ENCODE measurements around the gene GMPR2.
A peak's percentile ranks its signal among the peaks of the same experiment; 100 is the strongest.

GMPR2 gene

GRCh38 chr14:24232121-24232644 lies 546 bp upstream of the GMPR2 start, which contains the start of gene NEDD8:
TSS of gene NEDD8 (minus strand) at chr14:24232367. CDS start at chr14:24232267, 100 bp downstream.
- H3K4me3 ChIP-seq (ENCODE audit: low read depth, low read length): peak within 1 kb of the TSS; percentile 89

GRCh38 chr14:24233538-24233866 lies 773 bp downstream of the GMPR2 start:
- TF ChIP-seq CTCF (conservative IDR thresholded peaks at IDR 0.05; ENCODE audit: low read depth, low read length): no peak
- H3K4me3 ChIP-seq (ENCODE audit: low read depth, low read length): peak overlapping the region; percentile 89
- no peak for DNase-seq (ENCODE audit: low read depth)

More at GRCh38 chr14:24232121-24232644, 546 bp upstream of the GMPR2 start, which contains the start of gene NEDD8:
- peak; percentile 96 for DNase-seq (ENCODE audit: low read depth)
- TF ChIP-seq CTCF (conservative IDR thresholded peaks at IDR 0.05; ENCODE audit: low read depth, low read length): no peak

GRCh38 chr14:24234095-24235005 lies 1.6 kb downstream of the GMPR2 start:
- no peak for TF ChIP-seq CTCF (conservative IDR thresholded peaks at IDR 0.05; ENCODE audit: low read depth, low read length)
- no peak for DNase-seq (ENCODE audit: low read depth)
- no peak overlapping the region for H3K4me3 ChIP-seq (ENCODE audit: low read depth, low read length)

GRCh38 chr14:24235804-24236688 lies 3.3 kb downstream of the GMPR2 start:
- no peak for DNase-seq (ENCODE audit: low read depth)
- no peak for TF ChIP-seq CTCF (conservative IDR thresholded peaks at IDR 0.05; ENCODE audit: low read depth, low read length)
- H3K4me3 ChIP-seq (ENCODE audit: low read depth, low read length): no peak overlapping the region

GRCh38 chr14:24236689-24237462 lies 4.1 kb downstream of the GMPR2 start:
- DNase-seq (ENCODE audit: low read depth): no peak
- H3K4me3 ChIP-seq (ENCODE audit: low read depth, low read length): no peak overlapping the region

More at GRCh38 chr14:24236689-24237462, 4.1 kb downstream of the GMPR2 start:
- TF ChIP-seq CTCF (conservative IDR thresholded peaks at IDR 0.05; ENCODE audit: low read depth, low read length): no peak

Data from choroid plexus epithelial cell (primary cell).